GM21786 (cell line): ENCODE data around the gene ATG13.

Experiments
- ATAC-seq: cut with Tn5 transposase; IDR thresholded peaks from one replicate; pipeline ENCODE4 v1.9.1; 2021; ENCODE audit not compliant: unreplicated experiment

Gene ATG13

DNA sequence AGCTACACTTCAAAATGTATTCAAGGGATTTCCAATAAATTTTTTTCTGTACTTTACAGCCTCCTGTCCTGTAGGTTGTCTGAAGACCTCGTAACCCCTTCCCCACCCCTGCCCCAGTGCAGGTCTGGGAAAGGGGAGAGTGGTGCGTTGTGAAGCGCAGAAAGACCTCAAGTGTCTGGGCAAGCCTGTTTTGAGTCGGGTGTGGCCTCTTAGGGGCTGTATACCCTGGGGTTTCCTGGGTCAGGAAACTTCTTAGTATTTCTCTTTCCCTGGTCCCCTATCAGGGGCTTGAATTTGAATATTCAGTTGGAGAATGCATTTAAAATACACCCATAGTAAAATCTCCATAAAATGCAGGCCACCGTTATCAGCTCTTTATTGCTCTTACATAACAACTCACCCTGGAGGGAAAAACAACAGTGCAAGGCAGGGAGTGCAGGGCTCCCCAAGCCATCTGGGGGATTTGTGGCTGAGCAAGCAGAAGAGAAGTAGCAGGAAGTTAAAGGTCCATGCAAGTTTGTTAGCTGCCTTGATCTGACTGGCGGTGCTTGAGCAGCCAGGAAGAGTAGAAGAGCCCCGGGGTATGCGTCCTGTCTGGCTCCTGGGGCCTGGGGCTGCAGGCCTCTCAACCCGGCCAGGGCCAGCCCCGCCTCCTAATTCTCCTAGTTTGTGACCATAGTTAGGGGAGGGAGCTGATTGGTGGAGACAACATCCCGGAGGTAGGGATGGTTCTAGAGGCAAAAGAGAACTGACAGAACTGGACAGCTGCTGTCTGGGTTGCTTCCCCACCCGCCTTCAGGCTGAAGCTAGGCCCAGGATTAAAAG lies 57.3 kb downstream of the ATG13 start:
- ATAC-seq = no peak

DNA sequence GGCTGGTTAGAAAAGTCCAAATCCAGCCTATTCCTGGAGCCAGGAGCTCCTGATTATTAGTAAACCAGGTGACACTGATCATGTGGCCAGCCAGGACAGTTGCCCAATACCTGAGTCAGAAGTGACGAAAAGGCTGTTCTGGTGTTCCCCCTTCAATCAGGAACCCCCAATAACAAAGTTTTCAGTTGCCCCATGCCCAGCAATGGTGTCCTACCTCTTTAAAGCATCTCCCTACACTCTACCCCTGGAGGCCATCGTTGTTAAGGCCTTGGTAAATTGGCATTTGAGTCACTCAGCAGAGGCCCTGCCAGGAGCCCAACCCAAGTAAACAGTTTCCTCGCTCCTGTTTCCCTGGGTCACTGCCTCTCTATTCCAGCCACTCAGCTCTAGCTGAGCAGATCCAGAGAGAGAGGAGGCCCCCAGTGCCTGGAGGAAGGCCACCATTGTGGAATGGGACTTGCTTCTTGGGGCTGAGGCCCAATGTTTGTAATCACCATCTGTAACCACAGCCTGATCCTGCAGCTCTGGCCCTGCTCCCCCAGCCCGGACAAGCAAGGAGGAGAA lies 58.0 kb downstream of the ATG13 start:
- no peak for ATAC-seq

DNA sequence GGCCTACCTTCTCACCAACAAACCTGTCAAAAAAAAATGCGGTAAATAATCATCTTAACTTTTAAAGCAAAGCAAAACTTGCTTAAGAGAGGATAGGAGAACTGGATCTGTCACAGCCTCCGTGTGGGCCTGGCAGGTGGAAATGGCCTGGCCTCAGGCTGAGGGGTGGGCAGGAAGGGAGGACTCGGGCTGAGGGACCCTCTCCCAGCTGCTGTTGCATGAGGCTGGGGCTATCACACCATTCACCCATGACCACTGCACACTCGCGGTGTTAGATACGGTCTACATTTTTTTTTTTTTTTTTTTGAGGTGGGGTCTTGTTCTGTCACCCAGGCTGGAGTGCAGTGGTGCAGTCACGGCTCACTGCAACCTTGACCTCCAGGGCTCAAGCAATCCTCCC lies 58.6 kb downstream of the ATG13 start:
- no peak for ATAC-seq

- ATAC-seq = no peak
Observed at GRCh38 chr11:46676436-46677158, 59.2 kb downstream of the ATG13 start.

GRCh38 chr11:46677169-46677568 lies 59.8 kb downstream of the ATG13 start:
- ATAC-seq = no peak

GRCh38 chr11:46677991-46678740 lies 60.8 kb downstream of the ATG13 start:
- ATAC-seq = no peak

GRCh38 chr11:46678741-46679130 lies 61.4 kb downstream of the ATG13 start:
- ATAC-seq = no peak

DNA sequence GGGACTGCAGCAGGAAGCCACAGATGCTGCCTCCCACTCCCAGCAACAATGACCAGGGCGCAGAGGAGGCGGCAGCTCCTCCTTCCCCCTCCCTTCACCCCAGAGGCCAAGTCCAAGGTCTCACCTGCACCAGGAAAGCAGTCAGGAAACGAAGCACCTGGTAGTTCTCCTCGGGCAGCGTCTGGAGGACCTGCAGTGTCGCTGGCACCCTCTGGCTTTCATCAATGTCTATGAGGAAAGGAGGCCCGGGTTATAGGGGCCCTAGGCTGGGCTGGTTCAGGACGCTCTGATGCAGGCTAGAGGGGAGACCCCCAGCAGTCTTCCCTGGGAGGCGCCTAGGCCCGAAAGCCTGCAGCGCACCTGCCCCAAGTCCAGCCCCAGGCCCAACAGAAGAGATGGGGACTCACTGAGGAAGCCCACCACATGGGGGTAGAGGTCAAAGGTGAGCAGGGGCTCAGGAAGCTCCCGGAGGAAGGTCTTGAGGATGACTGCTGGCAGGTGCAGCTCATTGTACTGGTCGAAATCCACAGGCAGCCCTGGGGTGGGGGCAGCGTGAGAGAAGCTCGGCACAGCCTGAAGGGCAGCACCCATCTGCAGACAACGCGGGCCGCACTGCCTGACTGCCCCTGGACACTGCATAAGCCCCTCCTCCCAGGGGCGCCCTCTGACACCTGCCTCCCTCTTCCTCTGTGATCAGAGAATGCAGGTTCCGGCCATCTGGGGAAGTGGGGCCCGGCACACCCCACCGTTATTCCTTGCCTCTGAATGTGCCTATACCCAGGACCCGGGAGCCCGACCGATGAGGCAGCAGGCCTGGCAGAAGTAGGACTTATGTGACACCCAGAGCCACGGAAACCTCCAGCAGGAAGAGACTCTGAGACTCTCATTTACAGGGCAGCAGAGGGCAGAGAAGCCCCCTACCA lies 62.1 kb downstream of the ATG13 start:
- ATAC-seq = no peak

- no peak for ATAC-seq
Observed at GRCh38 chr11:46680164-46680760, 62.9 kb downstream of the ATG13 start.

DNA sequence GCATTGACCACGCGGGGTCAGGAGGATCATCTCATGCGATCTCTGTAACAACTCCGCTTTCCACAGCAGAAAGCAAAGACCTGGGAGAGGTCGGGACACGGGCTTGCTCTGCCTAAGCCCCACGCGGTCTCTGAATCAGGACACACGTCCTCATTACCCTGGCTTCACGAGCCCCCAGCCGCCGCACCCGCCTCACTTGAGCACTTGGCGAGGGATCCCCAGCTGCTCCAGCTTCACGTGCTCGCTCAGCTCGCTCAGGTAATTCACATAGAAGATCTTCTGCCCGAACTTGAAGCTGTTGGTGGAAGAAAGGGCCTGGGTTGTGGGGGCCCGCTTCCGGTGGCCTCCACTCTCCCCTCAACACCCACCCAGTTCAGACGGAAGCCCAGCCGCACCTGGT lies 63.5 kb downstream of the ATG13 start:
- no peak for ATAC-seq

- no peak for ATAC-seq
Observed at GRCh38 chr11:46681814-46682213, 64.5 kb downstream of the ATG13 start.

- ATAC-seq = no peak
Observed at GRCh38 chr11:46682773-46683752, 65.7 kb downstream of the ATG13 start.

- ATAC-seq = no peak
Observed at GRCh38 chr11:46684367-46684766, 67.0 kb downstream of the ATG13 start.

DNA sequence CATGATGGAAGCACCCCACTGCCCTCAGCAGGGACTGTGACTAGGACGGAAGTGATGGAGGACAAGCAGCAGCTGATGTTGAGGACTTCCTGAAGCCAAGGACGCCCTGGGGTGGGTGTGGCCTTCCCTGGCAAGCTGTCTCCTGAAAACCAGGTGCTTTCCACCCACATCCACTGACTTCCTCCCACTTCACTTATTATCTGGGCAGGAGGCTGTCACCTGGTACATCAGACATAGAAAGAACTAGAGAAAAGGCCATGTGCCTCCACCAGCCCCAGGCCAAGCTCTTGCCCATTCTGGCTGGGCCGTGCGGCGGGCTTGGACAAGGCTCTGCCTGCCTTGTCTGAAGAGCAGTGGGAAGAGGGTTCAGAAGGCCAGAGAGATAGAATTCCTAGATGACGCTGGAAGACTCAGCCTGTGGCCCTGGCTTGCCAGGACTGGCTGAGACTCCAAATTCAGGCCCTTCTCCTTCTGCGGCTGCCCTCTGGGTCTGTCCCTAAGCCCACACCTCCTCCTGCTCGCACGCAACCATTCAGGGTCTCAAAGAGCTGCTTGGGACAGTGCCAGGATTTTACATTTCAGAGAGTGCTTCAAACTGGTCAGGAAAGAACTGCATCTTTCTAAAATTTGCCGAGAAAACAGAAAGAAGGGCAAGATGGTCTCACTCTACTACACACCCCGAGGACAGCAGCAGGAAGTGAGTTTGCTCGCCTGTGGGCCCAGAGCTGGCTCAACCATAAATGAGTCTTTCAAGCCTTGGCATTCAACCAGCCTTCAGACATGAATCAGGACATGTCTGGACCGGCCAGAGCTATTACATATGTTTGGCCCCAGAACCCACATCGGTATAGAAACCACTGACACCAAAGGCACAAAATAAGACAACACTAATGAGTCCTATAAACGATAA lies 69.8 kb downstream of the ATG13 start:
- ATAC-seq = no peak

DNA sequence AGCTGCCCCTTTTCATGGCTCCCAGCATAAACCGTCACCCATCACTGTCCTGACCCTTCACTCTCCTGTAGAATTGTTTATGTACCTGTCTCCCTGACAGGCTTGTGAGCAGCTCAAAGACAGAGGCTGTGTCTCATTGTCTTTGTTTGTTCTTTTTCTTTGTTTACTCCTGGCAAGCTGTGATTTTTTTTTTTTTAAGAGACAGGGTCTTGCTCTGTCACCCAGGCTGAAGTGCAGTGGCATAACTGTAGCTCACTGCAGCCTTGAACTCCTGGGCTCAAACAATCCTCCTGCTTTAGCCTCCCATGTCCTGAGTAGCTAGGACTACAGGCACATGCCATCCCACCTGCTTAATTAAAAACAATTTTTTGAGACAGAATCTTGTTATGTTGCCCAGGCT lies 73.3 kb downstream of the ATG13 start:
- ATAC-seq = no peak

DNA sequence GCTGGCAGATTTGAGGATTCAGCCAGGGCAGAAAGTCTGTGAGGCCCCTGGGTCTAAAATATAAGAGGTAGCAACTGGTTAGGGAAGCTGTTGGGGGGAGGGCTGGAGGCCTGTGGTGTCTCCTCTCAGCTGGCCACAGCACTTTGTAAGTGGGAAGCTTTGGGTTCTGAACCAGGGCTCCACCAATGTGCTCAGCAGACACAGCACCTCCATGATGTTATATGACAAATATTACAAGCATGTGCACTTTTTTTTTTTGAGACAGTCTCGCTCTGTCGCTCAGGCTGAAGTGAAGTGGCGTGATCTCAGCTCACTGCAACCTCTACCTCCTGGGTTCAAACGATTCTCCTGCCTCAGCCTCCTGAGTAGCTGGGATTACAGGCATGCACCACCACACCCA lies 75.1 kb downstream of the ATG13 start:
- ATAC-seq = no peak

- no peak for ATAC-seq
Observed at GRCh38 chr11:46693597-46694012, 76.3 kb downstream of the ATG13 start.

- ATAC-seq = no peak
Observed at GRCh38 chr11:46694072-46694471, 76.7 kb downstream of the ATG13 start.
